Activated gamma-delta T cell treated with anti-CD3 and anti-CD28 coated beads, Interleukin-2, amount 50 U/mL, for 16 hours (primary cell): ENCODE data around the gene CCDC157.
"Not testable (repeated sequence)": the region's sequence is repeated elsewhere in the genome, so short reads cannot be mapped to it uniquely, and the experiment has no call there.

ENCODE experiments used
- DNase-seq: peaks from one replicate; pipeline ENCODE4 v3.0.0-alpha.2; 2020; ENCODE audit warnings: low read depth

CCDC157 gene

GRCh38 chr22:30392661-30393321 is 36.0 kb downstream of the CCDC157 start:
- DNase-seq: no peak

DNA sequence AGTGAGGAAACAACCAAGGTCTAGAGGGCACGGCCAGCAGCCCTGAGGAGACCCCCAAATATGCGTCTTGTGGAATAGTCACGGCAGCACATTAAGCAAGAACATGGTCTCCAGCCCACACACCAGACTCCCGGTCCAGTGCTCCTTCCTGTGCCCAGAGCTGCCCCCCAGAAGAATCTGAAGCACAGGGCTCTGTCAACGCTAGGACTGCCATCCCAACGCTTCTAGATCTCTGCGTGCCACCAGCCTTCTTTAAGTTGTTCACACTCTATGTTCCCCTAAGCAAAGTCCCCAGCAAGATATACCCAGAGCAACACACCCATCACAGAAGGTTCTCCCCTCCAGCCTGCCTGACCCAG is 36.5 kb downstream of the CCDC157 start:
- no peak for DNase-seq

DNA sequence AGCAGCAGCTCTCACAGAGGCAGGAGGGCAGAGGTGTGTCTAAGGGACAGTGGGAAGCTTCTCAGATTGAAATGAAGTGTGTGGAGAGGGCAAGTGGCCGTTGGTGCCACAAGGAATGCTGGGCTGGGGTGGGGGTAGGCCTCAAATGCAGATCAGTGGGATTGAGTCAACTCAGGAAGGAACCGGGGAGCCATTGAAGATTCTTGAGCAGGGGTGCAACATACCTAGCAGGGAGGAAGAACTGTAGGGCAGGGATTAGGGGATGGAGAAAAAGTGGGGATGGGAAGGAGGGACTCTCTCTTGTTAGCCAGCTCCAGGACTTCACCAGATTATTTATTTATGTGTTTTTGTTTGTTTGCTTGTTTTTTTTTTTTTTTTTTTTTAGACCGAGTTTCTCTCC is 37.1 kb downstream of the CCDC157 start:
- no peak for DNase-seq

DNA sequence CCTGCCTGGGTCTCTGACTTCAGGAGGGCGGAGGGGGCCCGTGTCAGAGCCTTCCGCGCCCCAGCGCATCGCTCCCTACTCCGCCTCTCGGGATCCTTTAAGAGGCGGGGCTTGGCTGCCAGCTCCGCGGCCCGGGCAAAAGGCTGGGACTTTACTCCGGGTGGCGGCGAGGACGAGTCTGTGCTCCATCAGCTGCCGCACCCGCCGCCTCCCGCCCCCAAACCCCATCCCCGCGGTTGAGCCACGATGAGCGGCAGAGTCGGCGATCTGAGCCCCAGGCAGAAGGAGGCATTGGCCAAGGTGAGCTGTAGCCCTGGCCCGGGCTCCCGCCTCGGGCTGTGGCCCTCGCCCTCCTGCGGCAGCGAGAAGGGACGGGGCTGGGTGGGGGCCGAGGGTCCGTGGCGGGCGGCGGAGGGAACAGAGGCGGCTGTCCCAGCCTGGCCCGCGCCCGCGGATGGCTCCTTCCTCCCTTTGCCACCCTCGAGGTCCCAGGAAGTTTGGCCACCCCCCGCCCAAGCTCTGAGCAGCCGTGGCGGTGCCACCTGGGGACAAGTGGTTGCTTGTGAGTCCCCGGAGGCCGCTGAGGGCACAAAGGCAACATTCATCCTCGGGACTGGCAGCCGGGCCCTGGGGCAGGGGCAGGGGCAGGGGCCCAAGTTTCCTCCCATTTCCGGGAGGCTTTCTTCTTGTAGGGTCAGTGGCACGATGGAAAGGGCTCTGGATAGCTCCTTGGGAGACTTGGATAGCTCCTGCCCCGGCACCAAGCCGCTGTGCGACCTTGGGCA is 40.3 kb downstream of the CCDC157 start, which contains the start of gene SEC14L2:
SEC14L2 (plus strand) TSS at position 148 of the 785 bp plus-strand sequence; CDS start at position 247, 99 bp downstream.
- DNase-seq: peak; percentile 21

DNA sequence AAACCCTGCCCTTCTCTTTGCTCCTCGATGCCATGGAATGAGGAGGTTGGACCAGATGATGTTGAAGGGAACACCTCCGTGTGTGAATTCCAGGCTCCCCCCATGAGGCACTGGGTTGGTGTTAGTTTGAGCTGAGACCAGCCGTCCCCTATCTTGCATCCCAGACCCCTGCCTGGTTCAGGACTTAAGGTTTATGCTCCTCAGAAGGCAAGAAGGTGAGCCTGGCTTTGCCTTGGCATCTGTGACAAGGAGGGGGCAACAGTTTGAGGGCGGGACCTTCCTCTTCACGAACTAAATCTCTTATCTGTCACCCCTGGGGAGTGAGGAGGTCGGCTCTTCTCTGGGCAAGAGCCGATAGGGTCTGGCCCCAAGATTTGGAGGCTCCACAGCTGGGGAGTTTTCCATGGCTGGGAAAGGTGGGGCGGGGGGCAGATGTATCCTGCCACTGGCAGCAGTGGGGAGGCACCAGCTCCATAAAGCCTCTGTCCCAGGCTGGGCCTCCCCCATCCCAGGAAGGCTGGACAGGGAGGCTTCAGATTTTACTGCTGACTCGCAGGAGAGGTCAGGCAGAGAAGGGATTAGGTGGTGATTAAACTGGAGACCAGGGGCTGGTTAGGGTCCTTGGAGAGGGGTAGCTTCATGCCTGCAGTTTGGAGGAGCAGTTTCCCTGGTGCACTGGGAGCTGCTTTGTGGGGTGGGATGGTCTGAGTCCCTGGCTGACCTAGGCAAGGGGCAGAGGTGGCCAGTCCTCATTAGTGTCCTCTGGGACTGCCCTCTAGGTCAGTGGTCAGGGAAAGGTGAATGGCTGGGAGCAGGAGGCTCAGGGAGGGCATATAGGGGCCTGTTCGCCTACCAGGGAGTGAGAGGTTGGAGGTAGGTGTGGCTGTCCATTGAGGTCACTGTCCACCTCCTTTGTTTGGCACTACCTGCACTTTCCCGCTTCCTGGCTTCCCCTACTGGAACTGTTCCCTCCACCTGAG is 41.1 kb downstream of the CCDC157 start:
- no peak for DNase-seq

DNA sequence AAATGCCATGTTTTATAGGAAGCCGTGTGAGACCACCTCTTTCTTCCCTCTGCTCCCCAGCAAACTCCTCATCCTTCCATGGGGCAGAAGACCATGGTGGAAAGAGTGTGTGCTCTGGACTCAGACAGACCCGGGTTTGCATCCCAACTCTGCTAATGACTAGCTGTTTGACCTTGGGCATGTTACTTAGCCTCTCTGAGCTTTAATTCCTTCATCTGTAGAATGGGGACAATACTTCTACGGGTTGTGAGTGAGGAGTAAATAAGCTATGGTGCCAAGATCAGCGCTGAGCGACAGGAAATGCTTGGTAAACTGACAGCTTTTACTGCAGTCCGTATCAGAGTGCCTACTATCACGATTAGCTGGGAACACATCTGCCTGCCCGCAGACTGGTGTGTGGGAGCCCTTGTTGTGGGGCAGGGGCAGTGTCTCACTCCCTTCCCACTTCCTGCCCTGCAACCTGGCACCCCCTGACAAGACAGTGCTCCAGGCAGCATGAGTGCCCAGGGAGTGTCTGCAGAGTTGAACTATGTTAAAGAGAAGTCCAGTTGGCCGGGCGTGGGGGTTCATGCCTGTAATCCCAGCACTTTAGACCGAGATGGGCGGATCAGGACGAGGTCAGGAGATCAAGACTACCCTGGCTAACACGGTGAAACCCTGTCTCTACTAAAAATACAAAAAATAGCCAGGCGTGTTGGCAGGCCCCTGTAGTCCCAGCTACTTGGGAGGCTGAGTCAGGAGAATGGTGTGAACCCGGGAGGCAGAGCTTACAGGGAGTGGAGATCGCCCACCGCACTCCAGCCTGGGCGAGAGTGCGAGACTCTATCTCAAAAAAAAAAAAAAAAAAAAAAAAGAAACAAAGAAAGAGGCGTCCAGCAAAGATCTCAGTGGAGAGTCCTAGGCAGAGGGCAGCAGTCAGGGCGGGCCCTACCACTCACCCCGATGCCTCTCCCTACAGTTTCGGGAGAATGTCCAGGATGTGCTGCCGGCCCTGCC is 42.2 kb downstream of the CCDC157 start:
- no peak for DNase-seq

GRCh38 chr22:30399718-30400117 is 42.9 kb downstream of the CCDC157 start:
- no peak for DNase-seq

DNA sequence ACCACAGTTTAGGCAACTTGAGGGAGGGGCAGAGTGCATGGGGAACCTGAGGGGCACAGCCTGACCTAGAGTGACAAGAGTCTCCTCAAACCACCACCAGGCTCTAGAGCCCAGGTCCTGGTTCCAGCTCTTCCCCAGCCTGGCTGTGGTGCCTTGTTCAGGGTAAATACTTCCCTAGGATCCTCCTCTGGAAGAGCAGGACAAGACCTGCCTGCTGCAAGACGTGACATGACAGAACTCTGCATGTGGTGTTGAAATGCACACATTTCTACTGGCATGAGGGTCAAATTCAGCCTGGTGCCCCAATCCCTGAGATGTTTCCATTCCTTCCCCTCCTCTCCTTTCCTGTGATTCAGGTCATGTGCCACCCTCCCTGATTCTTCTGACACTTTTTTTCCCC is 43.4 kb downstream of the CCDC157 start:
- no peak for DNase-seq

- not testable (repeated sequence) for DNase-seq
Observed at GRCh38 chr22:30401024-30401423, 44.2 kb downstream of the CCDC157 start.

GRCh38 chr22:30402028-30402765 is 45.4 kb downstream of the CCDC157 start:
- DNase-seq: no peak

DNA sequence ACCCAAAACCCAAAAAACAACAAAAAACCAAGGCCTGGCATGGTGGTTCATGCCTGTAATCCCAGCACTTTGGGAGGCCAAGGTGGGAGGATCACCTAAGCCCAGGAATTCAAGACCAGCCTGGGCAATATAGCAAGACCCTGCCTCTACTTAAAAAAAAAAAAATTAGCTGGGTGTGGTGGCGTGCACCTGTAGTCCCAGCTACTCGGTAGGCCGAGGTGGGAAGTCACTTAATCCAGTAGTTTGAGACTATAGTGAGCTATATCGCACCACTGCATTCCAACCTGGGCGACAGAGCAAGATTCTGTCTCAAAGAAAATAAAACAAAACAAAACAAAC is 45.9 kb downstream of the CCDC157 start:
- DNase-seq: not testable (repeated sequence)

DNA sequence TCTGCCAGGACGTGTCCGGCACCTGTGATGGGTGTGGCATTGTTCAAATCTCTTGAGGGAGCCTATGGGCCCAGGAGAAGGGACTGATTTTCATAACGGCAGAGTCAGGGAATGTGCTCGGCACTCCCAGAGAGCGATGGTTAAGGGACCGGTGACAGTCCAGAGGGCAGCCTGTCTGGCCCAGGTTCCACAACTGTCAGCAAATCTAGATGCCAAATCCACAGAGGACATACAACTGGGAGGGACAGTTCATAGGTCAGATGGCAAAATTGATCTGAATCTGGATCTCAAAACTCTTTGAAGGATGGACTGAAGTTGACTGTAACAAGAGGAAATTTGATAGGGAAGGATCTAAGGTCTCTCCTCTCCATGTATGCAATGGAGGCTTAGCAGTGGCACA is 47.5 kb downstream of the CCDC157 start:
- no peak for DNase-seq

- no peak for DNase-seq
Observed at GRCh38 chr22:30405731-30406130, 48.9 kb downstream of the CCDC157 start.

- DNase-seq: no peak
Observed at GRCh38 chr22:30406400-30406799, 49.6 kb downstream of the CCDC157 start.

DNA sequence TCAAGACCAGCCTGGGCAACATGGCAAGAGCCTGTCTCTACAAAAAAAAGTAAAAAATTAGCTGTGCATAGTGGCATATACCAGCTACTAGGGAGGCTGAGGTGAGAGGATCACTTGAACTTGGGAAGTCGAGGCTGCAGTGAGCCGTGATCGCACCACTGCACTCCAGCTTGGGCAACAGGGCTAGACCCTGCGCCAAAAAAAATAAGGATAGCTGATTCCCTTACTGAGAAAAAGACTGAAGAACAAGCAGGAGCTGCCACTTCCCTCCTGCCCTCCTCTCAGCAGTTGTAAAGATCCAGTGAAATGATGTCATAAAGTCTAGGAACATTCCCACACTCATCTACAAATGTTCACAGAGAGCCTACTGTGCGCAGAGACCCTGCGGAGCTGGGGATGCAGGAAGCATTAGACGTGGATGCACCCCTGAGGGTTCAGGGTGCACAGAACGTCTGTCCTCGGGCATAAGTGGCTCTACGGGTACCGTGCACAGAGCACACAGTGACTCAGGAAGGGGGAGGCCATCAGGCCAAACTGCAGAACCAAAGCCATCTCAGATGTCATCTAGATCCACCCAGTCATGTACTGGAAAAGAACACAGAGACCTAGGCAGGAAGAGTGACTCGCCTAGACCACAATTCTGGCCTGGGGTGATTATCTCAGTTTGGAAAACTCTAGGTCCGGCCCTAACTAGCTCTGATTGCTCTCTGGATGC is 51.7 kb downstream of the CCDC157 start:
- no peak for DNase-seq

DNA sequence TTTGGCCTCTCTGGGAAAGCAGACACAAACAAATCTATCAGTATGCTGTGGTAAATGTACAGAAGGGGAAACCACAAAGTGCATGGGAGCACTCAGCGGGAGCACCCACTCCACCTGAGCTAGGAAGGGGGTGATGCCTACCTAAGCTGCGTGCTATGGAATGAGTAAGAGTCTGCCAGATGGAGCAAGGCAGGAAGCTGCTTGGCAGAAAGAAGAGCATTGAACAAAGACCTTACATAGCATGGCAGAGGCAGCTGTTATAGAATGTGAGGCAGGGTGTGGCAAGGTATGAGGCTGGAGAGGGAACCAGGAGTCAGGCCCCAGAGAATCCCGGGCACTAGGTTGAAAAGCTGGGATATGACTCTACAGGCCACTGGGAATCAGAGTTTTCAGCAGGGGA is 55.0 kb downstream of the CCDC157 start:
- DNase-seq: no peak

- no peak for DNase-seq
Observed at GRCh38 chr22:30413001-30413400, 56.2 kb downstream of the CCDC157 start.

DNA sequence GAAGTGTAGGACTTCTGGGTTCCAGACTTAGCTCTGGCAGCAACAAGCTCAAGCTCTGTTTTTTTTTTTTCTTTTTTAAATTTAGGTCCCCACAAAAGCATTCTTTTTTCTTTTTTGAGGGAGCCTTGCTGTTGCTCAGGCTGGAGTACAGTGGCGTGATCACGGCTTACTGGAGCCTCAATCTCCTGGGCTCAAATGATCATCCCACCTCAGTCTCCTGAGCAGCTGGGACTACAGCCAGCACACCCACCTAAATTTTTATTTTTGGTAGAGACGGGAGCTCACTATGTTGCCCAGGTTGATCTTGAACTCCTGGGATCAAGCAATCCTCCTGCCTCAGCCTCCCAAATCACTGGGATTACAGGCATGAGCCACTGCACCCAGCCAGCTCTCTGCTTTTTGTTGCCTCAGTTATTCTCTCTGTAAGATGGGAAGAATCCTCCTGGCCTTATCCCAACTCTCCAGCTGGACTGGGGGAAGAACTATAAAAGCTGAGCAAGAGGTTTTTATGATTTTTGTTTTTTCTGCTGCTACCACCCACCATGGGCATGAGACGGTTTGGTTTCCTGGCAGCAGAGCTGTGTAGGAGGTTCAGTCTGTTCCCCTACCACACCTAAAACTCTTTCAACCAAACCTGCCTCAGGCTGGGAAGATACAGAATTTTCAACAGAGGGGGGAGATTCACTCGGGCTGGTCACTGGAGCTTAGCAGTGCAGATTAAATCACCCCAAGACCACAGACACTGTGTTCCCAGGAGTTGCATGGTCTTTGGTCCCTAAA is 57.1 kb downstream of the CCDC157 start:
- no peak for DNase-seq

- DNase-seq: no peak
Observed at GRCh38 chr22:30414525-30415047, 57.8 kb downstream of the CCDC157 start.
